K562 (cell line): ENCODE results near the gene WFDC12. TPM values are rescaled to one million over a fixed set of nuclear protein-coding genes. Genes with fewer than 3 reads are reported as not detected.

Experiments used
- ATAC-seq: fragments of 200-7000 bp; cut with Tn5 transposase; 3 replicates; pipeline ENCODE4 v1.9.1; 2020; ENCODE audit warnings: moderate library complexity
- BruUV-seq: library from RNA; stranded (reverse); fragments of 400-500 nt; replicated peaks from 2 replicates; lab custom pipeline; 2021; lab: Mats Ljungman, UMichigan
- CTCF ChIA-PET: fragments of 300-600 bp; formaldehyde crosslinking; extraction: SDS; loops from one replicate; lab custom pipeline; 2021; ENCODE audit warnings: low intra/inter-chr PET ratio; lab: Yijun Ruan, JAX
- POLR2A ChIA-PET: fragments of 300-600, 350-650 bp; sonication (Branson Sonifier 250); formaldehyde crosslinking; extraction: SDS; loops from one replicate; lab custom pipeline; 2021; ENCODE audit warnings: antibody characterized with exemption, inconsistent platforms; lab: Yijun Ruan, JAX
- DNase-seq, 4 experiments: peaks; one replicate each; pipeline versions ENCODE4 v3.0.0 to v3.0.0-alpha.2; 2011 to 2018; ENCODE audit warnings: low spot score in 3 of 4, mixed read lengths in 3 of 4; ENCODE audit errors: extremely low read depth in 1 of 4
- FAIRE-seq: peaks from 2 replicates; lab custom pipeline; 2011; peaks lifted over from hg19 to GRCh38; lab: Jason Lieb, UNC
- H2AFZ ChIP-seq: 2 replicates; pipeline ENCODE4 v1.6.0; 2011; ENCODE audit warnings: low read depth, low read length, control low read depth, inconsistent platforms
- H3K27ac ChIP-seq: fragments of 200-600 bp; 3 replicates; pipeline ENCODE4 v1.8.0; 2011; ENCODE audit warnings: low read depth, mild to moderate bottlenecking, control low read depth, inconsistent platforms, low read length, moderate library complexity, mixed read lengths; ENCODE audit errors: extremely low read depth
- H3K27me3 ChIP-seq, 2 experiments: fragments of 300-600 bp in 1 of 2; 2 replicates in 1 of 2; 3 replicates in 1 of 2; pipeline versions ENCODE4 v1.6.0 to v1.8.0; 2011; ENCODE audit warnings: inconsistent platforms in 2 of 2, low read length in 2 of 2, mild to moderate bottlenecking in 1 of 2, mixed read lengths in 1 of 2, moderate library complexity in 1 of 2; ENCODE audit not compliant: control insufficient read depth in 2 of 2, insufficient read depth in 2 of 2
- H3K36me3 ChIP-seq: fragments of 300-600 bp; 3 replicates; pipeline ENCODE4 v1.8.0; 2011; ENCODE audit warnings: mild to moderate bottlenecking, low read length, inconsistent platforms; ENCODE audit not compliant: control insufficient read depth, insufficient read depth
- H3K4me1 ChIP-seq, 2 experiments: fragments of 200-600 bp in 1 of 2; replicated peaks in 1 of 2; 2 replicates in 1 of 2; 3 replicates in 1 of 2; pipeline versions ENCODE4 v1.5.1 to v1.8.0; 2011; ENCODE audit warnings: inconsistent platforms in 2 of 2, low read length in 2 of 2, mild to moderate bottlenecking in 1 of 2, mixed read lengths in 1 of 2, moderate library complexity in 1 of 2; ENCODE audit not compliant: control insufficient read depth in 2 of 2, insufficient read depth in 2 of 2
- H3K4me2 ChIP-seq: 2 replicates; pipeline ENCODE4 v1.6.1; 2011; ENCODE audit warnings: low read length, control low read depth, inconsistent platforms, mixed read lengths; ENCODE audit not compliant: insufficient read depth
- H3K4me3 ChIP-seq: fragments of 200-600 bp; sonication (generic), shearing (Covaris generic); 2 replicates; pipeline ENCODE4 v1.5.1; 2016; ENCODE audit warnings: control low read depth, inconsistent platforms
- H3K79me2 ChIP-seq: fragments of 200-600 bp; 3 replicates; pipeline ENCODE4 v1.8.0; 2011; ENCODE audit warnings: low read length, inconsistent platforms; ENCODE audit not compliant: control insufficient read depth, insufficient read depth
- H3K9ac ChIP-seq, 2 experiments: 2 replicates each; pipeline versions ENCODE4 v1.6.0 to v1.6.1; 2011; ENCODE audit warnings: low read depth in 2 of 2, low read length in 2 of 2, control low read depth in 1 of 2, inconsistent platforms in 1 of 2, mild to moderate bottlenecking in 1 of 2, mixed read lengths in 1 of 2; ENCODE audit not compliant: insufficient read depth in 1 of 2
- H3K9me1 ChIP-seq: one replicate; pipeline ENCODE4 v1.6.0; 2011; ENCODE audit warnings: inconsistent platforms, mild to moderate bottlenecking, low read length, moderate library complexity; ENCODE audit not compliant: control insufficient read depth, insufficient read depth
- H3K9me3 ChIP-seq: replicated peaks from 2 replicates; pipeline ENCODE4 v1.5.1; 2011; ENCODE audit warnings: low read depth, low read length, inconsistent platforms; ENCODE audit not compliant: control insufficient read depth, insufficient read depth
- H4K20me1 ChIP-seq: replicated peaks from 2 replicates; pipeline ENCODE4 v1.6.1; 2011; ENCODE audit warnings: low read length, inconsistent platforms, mixed read lengths; ENCODE audit not compliant: control insufficient read depth, insufficient read depth
- HEY1 ChIP-seq: fragments of 250-450 bp; sonication (Bioruptor Pico); IDR thresholded peaks from 2 replicates; pipeline ENCODE4 v1.5.0; 2020; ENCODE audit warnings: mild to moderate bottlenecking, moderate library complexity, borderline replicate concordance
- HIVEP1 ChIP-seq: fragments of 250-450 bp; sonication (Bioruptor Pico); IDR thresholded peaks from 2 replicates; pipeline ENCODE4 v1.4.0; 2020; ENCODE audit warnings: mild to moderate bottlenecking
- KAT7 ChIP-seq: sonication (generic); formaldehyde crosslinking; IDR thresholded peaks from 2 replicates; pipeline ENCODE4 v1.8.0; 2022; ENCODE audit warnings: missing genetic modification reagents, mild to moderate bottlenecking, borderline replicate concordance
- KAT8 ChIP-seq: fragments of 450-650 bp; IDR thresholded peaks from 2 replicates; pipeline ENCODE4 v1.6.1; 2016; ENCODE audit warnings: low read depth, mild to moderate bottlenecking
- PHF21A ChIP-seq: fragments of 450-650 bp; IDR thresholded peaks from 2 replicates; pipeline ENCODE4 v1.6.1; 2017; ENCODE audit warnings: low read depth, borderline replicate concordance
- PHF8 ChIP-seq: fragments of 200-600 bp; sonication (generic); IDR thresholded peaks from 2 replicates; pipeline ENCODE4 v1.6.1; 2012; ENCODE audit warnings: mixed run types, mild to moderate bottlenecking, inconsistent platforms, low read length, moderate library complexity, borderline replicate concordance
- PRPF4 ChIP-seq: fragments of 200-400 bp; formaldehyde crosslinking; IDR thresholded peaks from one replicate; pipeline ENCODE4 v1.6.1; 2017; ENCODE audit warnings: low read length, low read depth, mild to moderate bottlenecking; ENCODE audit not compliant: insufficient read depth, poor library complexity, severe bottlenecking
- RCOR1 ChIP-seq, 2 experiments: IDR thresholded peaks; 2 replicates each; pipeline ENCODE4 v1.6.1; 2012; ENCODE audit warnings: low read depth in 2 of 2, low read length in 2 of 2, borderline replicate concordance in 1 of 2, improper control_type of control experiment in 1 of 2
- ZNF174 ChIP-seq: fragments of 250-450 bp; sonication (Bioruptor Pico); IDR thresholded peaks from 2 replicates; pipeline ENCODE4 v1.4.0; 2020; ENCODE audit warnings: mild to moderate bottlenecking
- WGBS: fragments of 100-300 bp; shearing (Covaris generic); methylation state at CpG from one replicate; pipeline ENCODE4 v1.1.6; 2016; ENCODE audit warnings: low coverage, mixed read lengths; ENCODE audit not compliant: insufficient coverage; ENCODE audit errors: missing lambda C conversion rate; 5-methylcytosine and 5-hydroxymethylcytosine counted together
- in situ Hi-C: fragments of 300-500 bp; cut with MboI; formaldehyde crosslinking; loops from 4 replicates; pipeline ENCODE4 v1.15.0; 2018; ENCODE audit warnings: inconsistent platforms, mixed read lengths
- intact Hi-C: fragments of 100-400 bp; cut with micrococcal nuclease; formaldehyde crosslinking; loops from 2 replicates; pipeline ENCODE4 v1.14.2; 2022
- polyA plus RNA-seq, 8 experiments: library from polyadenylated mRNA; depleted of rRNA in 4 of 8; stranded (reverse) in 5 of 8; unstranded in 3 of 8; fragments of >200 nt; fragmentation: Nextera tagmentation in 2 of 8; fragmentation: Illumina TruSeq in 1 of 8; extraction: Ambion mirVana in 2 of 8; extraction: Trizol in 1 of 8; gene quantifications; 2 replicates each; pipeline versions ENCODE4 v1.2.1 to v1.2.3, GENCODE V29; 2011 to 2014; ENCODE audit warnings: inconsistent platforms in 1 of 8, missing spikeins in 1 of 8
- total RNA-seq, 7 experiments: library from RNA; depleted of rRNA in 6 of 7; stranded (reverse); fragments of >200 nt in 6 of 7; fragmentation: Illumina TruSeq in 2 of 7; extraction: Trizol in 2 of 7; gene quantifications; 2 replicates each; pipeline versions ENCODE4 v1.2.1 to v1.2.3, GENCODE V29; 2011 to 2021; ENCODE audit warnings: low replicate concordance in 1 of 7
- TF ChIP-seq, protein P1 (sequence below): IDR thresholded peaks from 2 replicates; pipeline ENCODE4 v1.6.1; 2012; ENCODE audit warnings: low read depth, low read length, improper control_type of control experiment, borderline replicate concordance

The WFDC12 gene
- total and polyA plus RNA-seq, 9 of the 15 experiments (the other 6 are each of a cell fraction or from before 2014, with no cell fraction given) = not detected

- TF ChIP-seq KAT7 (CRISPR knock-in tag) = no peak
- no peak for TF ChIP-seq ZNF174 (CRISPR knock-in tag)
Measured at GRCh38 chr20:45092898-45093297, 31.4 kb downstream of the WFDC12 start (continued).

- Histone ChIP-seq H3K4me1 (no peaks in the 10 kb centered on the region), H3K36me3 (no peaks in the 10 kb centered on the region), H3K79me2 (no peaks in the 10 kb centered on the region), H3K27me3 (0 out of 5 replicates have a peak, but pooled peaks cover 0 to 2% of the 10 kb centered on the region in 2 experiments), H3K9me3 (no peaks in the 10 kb centered on the region), H3K4me2 (no peak overlapping the region), H2AFZ (no peak overlapping the region), H4K20me1 (no peaks in the 10 kb centered on the region), H3K9me1 (no peaks in the 10 kb centered on the region), H3K4me3 (no peak overlapping the region), H3K27ac (no peak overlapping the region), H3K9ac (no peak overlapping the region)
- intact Hi-C loops (loop anchor here (10.0 kb wide), 1 partner anchor 177 kb away; the partner anchor contains the start of gene PABPC1L), in situ Hi-C loops (no loop called here)
- no TSS peak for BruUV-seq
- 18% methylated on average over 3 of the region's 3 CpGs for WGBS
- no peak for DNase-seq
- CTCF ChIA-PET = interaction anchor here (0.6 kb wide), 1 partner anchor 232 kb away, joined by 3 read pairs; no protein-coding TSS in a partner anchor
- POLR2A ChIA-PET = no interaction called here
- FAIRE-seq = no peak
- TF ChIP-seq PRPF4 = no peak
- TF ChIP-seq HEY1 (CRISPR knock-in tag) = no peak
- no peak for TF ChIP-seq KAT8
- TF ChIP-seq PHF8 = no peak
- TF ChIP-seq, protein P1, sequence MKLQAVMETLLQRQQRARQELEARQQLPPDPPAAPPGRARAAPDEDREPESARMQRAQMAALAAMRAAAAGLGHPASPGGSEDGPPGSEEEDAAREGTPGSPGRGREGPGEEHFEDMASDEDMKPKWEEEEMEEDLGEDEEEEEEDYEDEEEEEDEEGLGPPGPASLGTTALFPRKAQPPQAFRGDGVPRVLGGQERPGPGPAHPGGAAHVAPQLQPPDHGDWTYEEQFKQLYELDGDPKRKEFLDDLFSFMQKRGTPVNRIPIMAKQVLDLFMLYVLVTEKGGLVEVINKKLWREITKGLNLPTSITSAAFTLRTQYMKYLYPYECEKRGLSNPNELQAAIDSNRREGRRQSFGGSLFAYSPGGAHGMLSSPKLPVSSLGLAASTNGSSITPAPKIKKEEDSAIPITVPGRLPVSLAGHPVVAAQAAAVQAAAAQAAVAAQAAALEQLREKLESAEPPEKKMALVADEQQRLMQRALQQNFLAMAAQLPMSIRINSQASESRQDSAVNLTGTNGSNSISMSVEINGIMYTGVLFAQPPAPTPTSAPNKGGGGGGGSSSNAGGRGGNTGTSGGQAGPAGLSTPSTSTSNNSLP = no peak
- no peak for TF ChIP-seq RCOR1 (IDR thresholded peaks at IDR 0.05; ENCODE audit: borderline replicate concordance in 1 of 2, low read depth in 2 of 2, low read length in 2 of 2)
- no peak for TF ChIP-seq HIVEP1
- TF ChIP-seq PHF21A = no peak
- no peak for ATAC-seq
Measured at GRCh38 chr20:45091366-45091765, 32.9 kb downstream of the WFDC12 start.
